A673 (cell line): ENCODE results near the gene C6orf62.

ENCODE experiments used
- CTCF ChIP-seq: fragments of 300-800, 200-600 bp; sonication (generic); conservative IDR thresholded peaks from 2 replicates; pipeline ENCODE4 v1.5.1; 2017; ENCODE audit warnings: low read depth, mild to moderate bottlenecking, antibody characterized with exemption, low read length, moderate library complexity, mixed read lengths
- EZH2 ChIP-seq: fragments of 200-600 bp; sonication (generic); IDR thresholded peaks from 2 replicates; pipeline ENCODE4 v1.6.1; 2017; ENCODE audit warnings: borderline replicate concordance, low read depth, mild to moderate bottlenecking, mixed read lengths, antibody characterized with exemption, low read length; ENCODE audit not compliant: poor library complexity, severe bottlenecking

GRCh38 chr6:24690593-24690992, 28.4 kb downstream of the C6orf62 start:
- TF ChIP-seq CTCF (no peak), EZH2 (no peak)
